GM21717 (cell line): ENCODE measurements around the gene COL4A2.
"Not testable (repeated sequence)": the region's sequence is repeated elsewhere in the genome, so short reads cannot be mapped to it uniquely, and the experiment has no call there.

Experiments used
- ATAC-seq: cut with Tn5 transposase; IDR thresholded peaks from one replicate; pipeline ENCODE4 v1.9.1; 2021; ENCODE audit warnings: mild to moderate bottlenecking, moderate library complexity; ENCODE audit not compliant: unreplicated experiment

The COL4A2 gene

GRCh38 chr13:110319774-110320509, 12.9 kb downstream of the COL4A2 start:
- no peak for ATAC-seq

- ATAC-seq = no peak
Measured at GRCh38 chr13:110320645-110321044, 13.6 kb downstream of the COL4A2 start.

- not testable (repeated sequence) for ATAC-seq
Measured at GRCh38 chr13:110321573-110321972, 14.5 kb downstream of the COL4A2 start.

DNA sequence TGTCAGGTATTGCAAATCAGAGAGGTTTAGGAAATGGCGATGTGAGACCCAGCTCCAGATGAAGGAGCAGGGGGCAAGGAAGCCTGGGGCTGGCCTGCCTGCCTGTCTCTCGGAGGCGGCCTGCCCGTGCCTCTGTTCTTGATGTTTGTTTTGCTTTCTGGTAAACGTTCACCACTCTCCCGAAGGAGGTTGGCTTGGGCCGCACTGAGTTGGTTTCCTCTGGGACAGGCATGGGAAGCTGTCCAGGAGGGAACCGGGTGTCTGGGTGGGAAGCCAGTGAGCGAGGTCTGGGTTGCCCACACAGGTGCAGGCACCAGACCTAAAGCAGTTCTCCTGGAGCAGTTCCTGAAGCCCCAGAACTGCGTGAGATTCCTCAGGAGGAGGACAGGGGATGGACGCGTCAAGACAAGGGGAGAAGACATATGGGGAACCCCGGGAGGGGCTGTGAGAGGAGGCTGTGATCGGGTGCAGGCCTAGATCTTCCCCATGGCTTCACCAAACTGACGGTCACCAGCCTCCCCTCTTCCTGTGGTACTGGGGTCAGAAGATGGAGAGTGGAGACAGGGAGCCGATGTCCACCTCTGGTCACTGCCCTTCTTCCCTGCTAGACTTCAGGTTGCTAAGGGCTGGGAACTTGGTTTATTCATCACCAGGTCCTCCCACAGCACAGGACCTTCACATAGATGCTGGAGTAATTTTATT, 15.2 kb downstream of the COL4A2 start:
- ATAC-seq = no peak

GRCh38 chr13:110322828-110323171, 15.7 kb downstream of the COL4A2 start:
- ATAC-seq = no peak

DNA sequence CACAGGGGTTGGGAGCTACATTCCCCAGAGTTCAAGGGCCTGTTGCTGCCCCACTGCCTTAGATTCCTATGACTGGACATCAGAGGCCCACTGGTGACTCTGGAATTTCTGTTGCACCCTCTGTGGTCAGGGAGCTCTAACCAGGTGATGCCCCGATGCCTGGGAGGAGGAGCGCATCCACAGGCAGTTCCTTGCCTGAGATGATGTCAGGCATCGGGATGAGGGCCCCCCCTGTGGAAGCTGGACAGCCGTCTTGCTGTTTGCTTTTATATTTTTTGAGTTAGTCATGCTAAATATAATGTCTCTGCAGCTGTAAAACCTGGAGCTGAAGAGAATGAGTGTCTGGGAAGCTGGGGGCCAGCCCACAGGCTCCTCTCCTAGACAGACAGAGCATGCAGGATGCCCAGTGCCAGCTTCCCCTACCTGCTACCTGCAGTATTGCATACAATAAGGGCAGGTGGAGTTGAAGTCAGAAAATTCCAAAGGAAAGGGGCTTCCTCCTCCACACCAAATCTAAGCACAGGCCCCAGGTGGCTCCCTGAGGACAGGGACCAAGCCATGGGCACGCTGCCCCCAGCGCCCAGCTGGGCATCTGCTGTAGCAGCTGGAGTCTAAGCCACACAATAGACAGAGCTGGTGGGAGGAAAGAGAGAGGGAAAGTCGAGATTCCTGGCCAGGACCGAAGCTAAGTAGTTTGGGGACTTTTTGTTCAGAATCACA, 16.2 kb downstream of the COL4A2 start:
- ATAC-seq = no peak

GRCh38 chr13:110324026-110324749, 17.1 kb downstream of the COL4A2 start:
- ATAC-seq = no peak

- ATAC-seq = no peak
Measured at GRCh38 chr13:110326263-110326904, 19.3 kb downstream of the COL4A2 start.

DNA sequence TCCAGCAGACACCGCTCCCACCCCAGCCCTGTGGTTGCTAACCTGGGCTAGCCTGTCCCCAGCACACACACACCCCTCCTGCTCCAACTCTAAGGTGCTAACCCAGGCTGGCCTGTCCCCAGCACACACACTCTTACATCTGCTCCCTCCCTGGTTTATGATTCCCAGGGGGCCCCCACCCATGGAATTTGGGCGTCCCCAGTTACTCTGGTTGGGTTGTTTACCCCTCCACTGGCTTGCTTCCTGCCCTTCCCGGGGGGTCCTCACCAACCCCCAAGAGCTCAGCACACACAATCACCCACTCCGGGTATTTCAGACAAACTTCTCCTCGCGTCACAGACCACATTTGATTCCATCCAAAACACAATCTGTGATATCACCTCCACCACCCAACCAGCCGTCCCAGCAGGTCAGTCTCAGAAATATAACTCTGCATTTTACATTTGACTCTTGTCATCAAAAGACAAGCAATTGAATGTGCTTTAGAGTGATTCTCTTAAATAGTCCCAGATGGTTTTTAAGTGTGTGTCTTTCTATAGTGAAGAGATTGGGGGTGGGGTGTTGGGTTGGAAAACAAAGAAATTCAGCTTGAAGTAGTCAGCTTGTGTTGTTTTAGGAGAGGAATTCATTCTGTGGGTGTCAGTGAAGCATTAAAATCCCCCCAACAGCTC, 20.1 kb downstream of the COL4A2 start:
- ATAC-seq = no peak

- ATAC-seq = no peak
Measured at GRCh38 chr13:110328573-110328972, 21.5 kb downstream of the COL4A2 start.

GRCh38 chr13:110329258-110329657, 22.2 kb downstream of the COL4A2 start:
- ATAC-seq = no peak

GRCh38 chr13:110329798-110330461, 22.8 kb downstream of the COL4A2 start:
- no peak for ATAC-seq

DNA sequence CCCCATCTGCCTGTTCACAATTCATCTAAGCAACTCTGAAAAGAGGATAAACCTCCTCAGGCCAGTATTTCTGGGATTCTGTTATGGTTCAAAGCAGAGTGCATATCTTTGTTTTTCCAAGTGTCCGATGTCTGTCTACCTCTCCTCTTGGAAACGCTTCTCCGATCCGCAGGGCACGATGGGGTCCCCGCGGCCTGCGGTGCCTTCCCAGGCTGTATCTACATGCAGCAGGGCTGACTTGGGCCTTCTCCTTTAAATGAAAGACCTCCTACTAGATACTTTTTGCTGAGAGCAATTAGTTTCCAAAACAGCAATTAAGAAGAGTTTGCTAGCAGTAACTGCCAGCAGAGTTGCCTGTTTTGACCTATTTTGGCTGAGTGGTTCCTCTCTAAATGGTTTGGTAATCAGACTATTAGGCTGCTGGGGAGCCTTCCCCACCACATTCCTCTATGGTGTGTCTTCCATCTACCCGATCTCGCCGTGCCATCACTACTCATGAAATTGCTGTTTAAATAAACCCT, 23.5 kb downstream of the COL4A2 start:
- ATAC-seq = no peak

DNA sequence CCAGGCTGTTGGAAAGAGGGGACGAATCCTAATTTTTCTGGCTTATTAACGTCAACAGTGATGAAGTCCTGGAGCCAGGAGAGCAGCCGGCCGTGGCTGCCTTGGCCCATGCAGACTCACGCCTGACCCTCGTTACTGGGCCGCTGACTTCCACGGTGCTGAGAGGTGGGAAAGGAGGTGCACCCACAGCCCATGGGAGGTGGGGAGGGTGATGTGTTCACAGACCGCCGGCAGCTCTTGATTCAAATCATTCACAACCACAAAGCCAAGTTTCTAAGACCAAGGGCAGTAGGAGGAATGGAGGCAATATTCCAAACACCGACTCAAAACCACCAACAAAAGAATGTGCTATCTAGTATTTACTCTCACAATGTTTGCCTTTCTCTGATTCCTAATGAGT, 24.3 kb downstream of the COL4A2 start:
- no peak for ATAC-seq

- ATAC-seq = no peak
Measured at GRCh38 chr13:110332750-110333149, 25.7 kb downstream of the COL4A2 start.

DNA sequence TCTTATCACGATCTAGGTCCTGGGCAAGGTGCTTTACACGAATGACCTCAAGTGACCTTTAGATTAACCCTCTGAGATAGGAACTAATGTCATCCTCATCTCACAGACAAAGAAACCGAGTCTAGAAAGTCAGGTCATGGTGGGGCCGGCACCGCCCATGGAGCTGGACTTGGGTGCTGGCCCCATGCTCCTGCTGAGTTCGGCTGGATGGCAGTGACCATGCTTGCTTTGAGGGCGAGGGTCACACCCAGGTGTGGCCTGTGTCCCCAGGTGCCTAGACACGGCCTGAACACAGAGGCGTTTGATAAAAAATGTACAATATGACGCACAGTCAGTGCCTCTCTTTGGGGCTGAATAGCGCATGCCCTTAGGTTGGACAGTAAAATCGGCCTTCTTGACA, 26.8 kb downstream of the COL4A2 start:
- ATAC-seq = no peak

GRCh38 chr13:110334256-110334655, 27.2 kb downstream of the COL4A2 start:
- ATAC-seq = no peak

DNA sequence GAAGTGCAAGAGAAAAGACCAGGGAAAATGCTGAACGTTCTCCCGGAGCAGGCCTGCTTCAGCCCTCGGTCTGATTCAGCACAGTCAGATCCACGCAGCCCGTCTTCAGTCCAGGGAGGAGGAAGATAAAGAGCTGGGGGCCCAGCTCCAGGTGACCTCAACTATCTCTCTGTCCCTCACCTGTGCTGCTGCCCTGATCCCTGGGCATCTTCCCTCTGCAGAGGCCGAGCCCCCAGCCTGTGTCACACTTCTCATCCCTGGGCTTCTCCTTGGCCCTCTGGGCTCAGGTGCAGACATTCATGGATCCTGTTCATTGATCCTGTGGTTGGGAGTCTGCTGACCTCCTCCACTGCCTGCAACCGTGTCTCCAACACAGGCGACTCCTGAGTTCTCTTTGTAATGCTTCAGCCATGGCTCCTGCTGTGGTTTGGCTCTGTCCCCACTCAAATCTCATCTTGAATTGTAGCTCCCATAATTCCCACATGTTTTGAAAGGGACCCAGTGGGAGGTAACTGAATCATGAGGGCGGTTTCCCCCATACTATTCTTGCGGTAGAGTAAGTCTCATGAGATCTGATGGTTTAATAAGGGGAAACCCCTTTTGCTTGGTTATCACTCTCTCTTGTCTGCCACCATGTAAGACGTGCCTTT, 27.9 kb downstream of the COL4A2 start:
- no peak for ATAC-seq

GRCh38 chr13:110336108-110336507, 29.0 kb downstream of the COL4A2 start:
- ATAC-seq = no peak
